ENCODE data around the gene FGA.

FGA gene

GRCh38 chr4:154560824-154561231 is 29.7 kb downstream of the FGA start:
- DNase-seq (ENCODE audit: low read depth, low spot score): no peak
- Histone ChIP-seq H3K4me1 (ENCODE audit: control insufficient read depth, insufficient read depth, low read length) (no peaks in the 10 kb centered on the region), H3K9me3 (ENCODE audit: control insufficient read depth, insufficient read depth, low read length) (no peaks in the 10 kb centered on the region), H3K27ac (ENCODE audit: low read length) (no peak overlapping the region), H3K4me3 (ENCODE audit: low read length) (no peak overlapping the region), H3K27me3 (ENCODE audit: control insufficient read depth, insufficient read depth, low read length) (no peaks in the 10 kb centered on the region), H3K36me3 (ENCODE audit: control insufficient read depth, insufficient read depth, low read length) (no peaks in the 10 kb centered on the region)
- no CpG with 5 or more reads among the region's 4 CpGs for WGBS (ENCODE audit: insufficient coverage, insufficient read length)

DNA sequence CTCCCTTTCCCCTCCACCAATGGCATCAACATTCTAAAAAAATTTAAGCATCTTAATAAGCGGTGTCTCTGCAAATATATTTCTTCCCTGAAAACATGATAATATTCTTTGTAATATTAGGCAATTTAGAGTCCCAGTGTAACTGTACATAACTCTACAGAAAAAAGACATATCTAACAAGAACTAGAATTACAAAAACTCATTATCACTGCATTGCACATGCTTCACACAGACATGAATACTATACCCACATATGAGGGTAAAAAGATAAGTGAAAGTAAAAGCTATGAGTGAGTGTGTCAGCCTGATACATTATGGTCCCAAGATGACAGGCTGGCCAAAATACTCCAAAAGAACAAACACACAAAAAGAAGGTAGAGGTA is 30.1 kb downstream of the FGA start:
- WGBS (ENCODE audit: insufficient coverage, insufficient read length): no CpG with 5 or more reads among the region's 1 CpG
- no peaks in the 10 kb centered on the region for H3K36me3 ChIP-seq (ENCODE audit: control insufficient read depth, insufficient read depth, low read length)
- no peak for DNase-seq (ENCODE audit: low read depth, low spot score)
- no peaks in the 10 kb centered on the region for H3K27me3 ChIP-seq (ENCODE audit: control insufficient read depth, insufficient read depth, low read length)
- H3K4me3 ChIP-seq (ENCODE audit: low read length): no peak overlapping the region
- no peaks in the 10 kb centered on the region for H3K9me3 ChIP-seq (ENCODE audit: control insufficient read depth, insufficient read depth, low read length)
- H3K4me1 ChIP-seq (ENCODE audit: control insufficient read depth, insufficient read depth, low read length): no peaks in the 10 kb centered on the region
- no peak overlapping the region for H3K27ac ChIP-seq (ENCODE audit: low read length)

GRCh38 chr4:154559494-154560418 is 30.8 kb downstream of the FGA start:
- Histone ChIP-seq H3K27ac (ENCODE audit: low read length) (no peak overlapping the region), H3K9me3 (ENCODE audit: control insufficient read depth, insufficient read depth, low read length) (no peaks in the 10 kb centered on the region), H3K4me3 (ENCODE audit: low read length) (no peak overlapping the region), H3K27me3 (ENCODE audit: control insufficient read depth, insufficient read depth, low read length) (no peaks in the 10 kb centered on the region), H3K36me3 (ENCODE audit: control insufficient read depth, insufficient read depth, low read length) (no peaks in the 10 kb centered on the region), H3K4me1 (ENCODE audit: control insufficient read depth, insufficient read depth, low read length) (no peaks in the 10 kb centered on the region)
- DNase-seq (ENCODE audit: low read depth, low spot score): peak; percentile 33
- WGBS (ENCODE audit: insufficient coverage, insufficient read length): no CpG with 5 or more reads among the region's 9 CpGs

DNA sequence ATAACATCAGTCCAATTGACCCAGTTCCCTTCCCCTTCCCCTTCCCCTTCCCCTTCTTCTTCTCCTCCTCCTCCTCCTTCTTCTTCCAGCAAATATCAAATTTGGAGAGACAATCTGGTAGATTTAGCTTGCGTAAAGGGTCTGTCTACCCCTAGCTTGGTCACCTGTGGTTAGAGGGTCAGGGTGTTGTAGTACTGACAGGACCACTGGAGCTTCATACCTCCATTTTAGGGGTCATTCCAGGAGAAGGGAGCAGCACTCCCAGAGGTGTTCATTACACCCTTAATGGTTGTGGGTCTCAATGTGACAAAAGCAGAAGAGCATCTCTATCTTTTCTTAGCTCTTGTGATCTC is 31.4 kb downstream of the FGA start:
- WGBS (ENCODE audit: insufficient coverage, insufficient read length): no CpG with 5 or more reads among the region's 1 CpG
- Histone ChIP-seq H3K27ac (ENCODE audit: low read length) (no peak overlapping the region), H3K4me3 (ENCODE audit: low read length) (no peak overlapping the region), H3K4me1 (ENCODE audit: control insufficient read depth, insufficient read depth, low read length) (no peaks in the 10 kb centered on the region), H3K9me3 (ENCODE audit: control insufficient read depth, insufficient read depth, low read length) (no peaks in the 10 kb centered on the region), H3K27me3 (ENCODE audit: control insufficient read depth, insufficient read depth, low read length) (no peaks in the 10 kb centered on the region), H3K36me3 (ENCODE audit: control insufficient read depth, insufficient read depth, low read length) (no peaks in the 10 kb centered on the region)
- no peak for DNase-seq (ENCODE audit: low read depth, low spot score)

- Histone ChIP-seq H3K27me3 (ENCODE audit: control insufficient read depth, insufficient read depth, low read length) (no peaks in the 10 kb centered on the region), H3K4me1 (ENCODE audit: control insufficient read depth, insufficient read depth, low read length) (no peaks in the 10 kb centered on the region), H3K9me3 (ENCODE audit: control insufficient read depth, insufficient read depth, low read length) (no peaks in the 10 kb centered on the region), H3K36me3 (ENCODE audit: control insufficient read depth, insufficient read depth, low read length) (no peaks in the 10 kb centered on the region), H3K27ac (ENCODE audit: low read length) (no peak overlapping the region), H3K4me3 (ENCODE audit: low read length) (no peak overlapping the region)
- no CpG with 5 or more reads among the region's 6 CpGs for WGBS (ENCODE audit: insufficient coverage, insufficient read length)
- no peak for DNase-seq (ENCODE audit: low read depth, low spot score)
Observed at GRCh38 chr4:154551872-154552686, 38.5 kb downstream of the FGA start.

GRCh38 chr4:154549894-154550790 is 40.4 kb downstream of the FGA start, which contains the start of gene PLRG1:
Gene PLRG1, minus strand, starts transcription at chr4:154550400. Its CDS starts 92 bp downstream, at chr4:154550308.
- peak; percentile 92 for DNase-seq (ENCODE audit: low read depth, low spot score)
- Histone ChIP-seq H3K27ac (ENCODE audit: low read length) (no peak within 1 kb of the TSS), H3K4me1 (ENCODE audit: control insufficient read depth, insufficient read depth, low read length) (no peaks in the 10 kb centered on the region)

DNA sequence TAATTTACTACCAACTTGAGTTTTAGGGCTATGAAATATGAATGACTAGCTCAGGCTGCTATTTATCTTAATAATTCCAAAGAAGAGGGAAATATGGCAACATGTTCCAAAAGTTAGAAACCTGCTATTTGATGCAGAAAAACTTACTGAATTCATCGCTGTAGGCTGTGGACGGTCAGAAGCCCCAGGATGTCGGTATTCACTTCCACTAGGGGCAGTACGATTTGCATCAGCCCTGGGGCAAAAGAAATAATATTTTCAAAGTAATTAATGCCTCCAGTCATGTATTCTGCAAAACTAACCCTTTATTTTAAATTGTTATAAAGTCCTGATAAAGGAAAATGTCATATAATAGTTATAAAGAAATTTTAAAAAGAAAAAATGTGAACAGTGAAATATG is 44.9 kb downstream of the FGA start:
- Histone ChIP-seq H3K4me3 (ENCODE audit: low read length) (no peak overlapping the region), H3K27ac (ENCODE audit: low read length) (no peak overlapping the region), H3K9me3 (ENCODE audit: control insufficient read depth, insufficient read depth, low read length) (no peaks in the 10 kb centered on the region), H3K36me3 (ENCODE audit: control insufficient read depth, insufficient read depth, low read length) (peaks cover 8% of the 10 kb centered on the region; the same call in 1 of the 2 replicates), H3K27me3 (ENCODE audit: control insufficient read depth, insufficient read depth, low read length) (no peaks in the 10 kb centered on the region), H3K4me1 (ENCODE audit: control insufficient read depth, insufficient read depth, low read length) (no peaks in the 10 kb centered on the region)
- WGBS (ENCODE audit: insufficient coverage, insufficient read length): no CpG with 5 or more reads among the region's 4 CpGs
- DNase-seq (ENCODE audit: low read depth, low spot score): no peak

More at GRCh38 chr4:154549894-154550790, 40.4 kb downstream of the FGA start, which contains the start of gene PLRG1:
- peaks cover 5% of the 10 kb centered on the region; the same call in 1 of the 2 replicates for H3K36me3 ChIP-seq (ENCODE audit: control insufficient read depth, insufficient read depth, low read length)
- peak within 1 kb of the TSS; percentile 72; the same call in 1 of the 2 replicates for H3K4me3 ChIP-seq (ENCODE audit: low read length)
- no peaks in the 10 kb centered on the region for H3K27me3 ChIP-seq (ENCODE audit: control insufficient read depth, insufficient read depth, low read length)
- WGBS (ENCODE audit: insufficient coverage, insufficient read length): no CpG with 5 or more reads among the region's 51 CpGs
- H3K9me3 ChIP-seq (ENCODE audit: control insufficient read depth, insufficient read depth, low read length): no peaks in the 10 kb centered on the region

DNA sequence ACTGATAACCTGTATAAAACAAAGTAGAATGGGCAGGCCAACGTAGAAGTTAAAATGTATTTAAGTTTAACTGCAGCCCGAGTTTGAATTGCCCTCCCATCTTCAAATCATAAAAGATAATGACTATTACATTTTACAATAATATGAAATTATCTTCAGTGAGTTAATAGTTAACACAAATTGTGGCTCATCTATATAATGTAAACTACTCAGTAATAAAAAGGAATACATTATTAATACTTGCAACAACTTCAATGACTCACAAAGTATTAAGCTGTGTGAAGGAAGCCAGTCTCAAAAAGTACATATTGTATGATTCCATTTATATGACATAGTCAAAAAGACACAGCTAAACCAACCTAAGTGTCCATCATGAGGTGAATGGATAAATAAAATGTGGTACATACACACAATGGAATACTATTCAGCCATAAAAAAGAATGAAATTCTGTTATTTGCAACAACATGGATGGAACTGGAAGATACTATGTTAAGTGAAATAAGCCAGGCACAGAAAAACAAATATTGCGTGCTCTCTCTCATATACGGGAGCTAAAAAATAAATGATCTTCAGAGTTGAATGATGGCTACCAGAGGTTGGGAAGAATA is 48.2 kb downstream of the FGA start:
- Histone ChIP-seq H3K27me3 (ENCODE audit: control insufficient read depth, insufficient read depth, low read length) (no peaks in the 10 kb centered on the region), H3K36me3 (ENCODE audit: control insufficient read depth, insufficient read depth, low read length) (peaks cover 16% of the 10 kb centered on the region; the same call in 1 of the 2 replicates), H3K27ac (ENCODE audit: low read length) (no peak overlapping the region), H3K9me3 (ENCODE audit: control insufficient read depth, insufficient read depth, low read length) (no peaks in the 10 kb centered on the region), H3K4me3 (ENCODE audit: low read length) (no peak overlapping the region), H3K4me1 (ENCODE audit: control insufficient read depth, insufficient read depth, low read length) (no peaks in the 10 kb centered on the region)
- no CpG with 5 or more reads among the region's 4 CpGs for WGBS (ENCODE audit: insufficient coverage, insufficient read length)
- no peak for DNase-seq (ENCODE audit: low read depth, low spot score)

Measured in iPS DF 6.9 (cell line).